Nephron (organoid): ENCODE data around the gene MS4A13.
"Not testable (repeated sequence)": the region's sequence is repeated elsewhere in the genome, so short reads cannot be mapped to it uniquely, and the experiment has no call there.

Experiments
- H3K27ac Mint-ChIP-seq, 3 experiments: 2 replicates each; pipeline ENCODE4 v1.8.0; 2020; ENCODE audit warnings: mixed read lengths in 3 of 3, mild to moderate bottlenecking in 2 of 3, moderate library complexity in 1 of 3
- H3K27me3 Mint-ChIP-seq: 2 replicates; pipeline ENCODE4 v1.8.0; 2021; ENCODE audit warnings: low read depth, mild to moderate bottlenecking, moderate library complexity, mixed read lengths
- H3K36me3 Mint-ChIP-seq: 2 replicates; pipeline ENCODE4 v1.8.0; 2020; ENCODE audit warnings: low read depth, mixed read lengths
- H3K4me1 Mint-ChIP-seq: 2 replicates; pipeline ENCODE4 v1.8.0; 2020; ENCODE audit warnings: mixed read lengths
- H3K4me3 Mint-ChIP-seq, 3 experiments: 2 replicates each; pipeline ENCODE4 v1.8.0; 2020; ENCODE audit warnings: mild to moderate bottlenecking in 3 of 3, mixed read lengths in 3 of 3, moderate library complexity in 2 of 3
- H3K9me3 Mint-ChIP-seq: 2 replicates; pipeline ENCODE4 v1.8.0; 2020; ENCODE audit warnings: mixed read lengths
- CTCF ChIP-seq, 3 experiments: fragments of 200-600 bp; sonication (generic); IDR thresholded peaks; one replicate each; pipeline ENCODE4 v1.5.0; 2021; ENCODE audit warnings: antibody characterized with exemption in 3 of 3; ENCODE audit not compliant: unreplicated experiment in 3 of 3

Gene MS4A13

GRCh38 chr11:60513496-60514460 lies 1.4 kb upstream of the MS4A13 start:
- no peaks in the 10 kb centered on the region for H3K27me3 Mint-ChIP-seq
- H3K4me3 Mint-ChIP-seq, result no peak overlapping the region
- peaks cover 36% of the 10 kb centered on the region for H3K4me1 Mint-ChIP-seq
- H3K9me3 Mint-ChIP-seq, result peaks cover 9% of the 10 kb centered on the region
- TF ChIP-seq CTCF (IDR thresholded peaks at IDR 0.05; ENCODE audit: unreplicated experiment in 3 of 3), result no peak
- H3K36me3 Mint-ChIP-seq, result no peaks in the 10 kb centered on the region
- peak overlapping the region in 2 of 3 experiments; percentile 75 to 87 for H3K27ac Mint-ChIP-seq

DNA sequence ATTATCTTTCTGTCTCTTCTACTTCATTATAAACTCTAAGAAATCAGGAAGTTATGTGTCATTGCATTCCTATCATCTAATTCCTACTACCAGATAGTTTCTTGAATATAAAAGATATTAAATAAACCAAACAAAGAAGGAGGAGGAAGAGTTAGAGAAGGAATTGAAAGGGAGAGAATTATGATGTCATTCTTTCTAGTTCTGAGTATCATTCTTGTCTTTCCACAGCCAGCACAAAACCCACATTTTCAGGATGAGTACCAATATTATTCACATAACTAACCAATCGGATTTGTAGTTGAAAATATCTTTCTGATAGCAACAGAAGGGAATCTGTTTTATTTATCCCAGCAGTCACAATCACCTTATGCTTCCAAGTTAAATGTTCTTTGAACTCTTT lies 13.3 kb downstream of the MS4A13 start:
- TF ChIP-seq CTCF (IDR thresholded peaks at IDR 0.05; ENCODE audit: unreplicated experiment in 3 of 3), result no peak
- no peak overlapping the region for H3K27ac Mint-ChIP-seq
- no peak overlapping the region for H3K4me3 Mint-ChIP-seq
- no peaks in the 10 kb centered on the region for H3K27me3 Mint-ChIP-seq
- H3K9me3 Mint-ChIP-seq, result peaks cover 6% of the 10 kb centered on the region
- H3K4me1 Mint-ChIP-seq, result peaks cover 4% of the 10 kb centered on the region
- no peaks in the 10 kb centered on the region for H3K36me3 Mint-ChIP-seq

GRCh38 chr11:60528934-60529333 lies 13.7 kb downstream of the MS4A13 start:
- H3K27ac Mint-ChIP-seq, result no peak overlapping the region
- peaks cover 6% of the 10 kb centered on the region for H3K9me3 Mint-ChIP-seq
- peaks cover 4% of the 10 kb centered on the region for H3K4me1 Mint-ChIP-seq
- no peak overlapping the region for H3K4me3 Mint-ChIP-seq
- no peaks in the 10 kb centered on the region for H3K27me3 Mint-ChIP-seq
- no peaks in the 10 kb centered on the region for H3K36me3 Mint-ChIP-seq
- TF ChIP-seq CTCF (IDR thresholded peaks at IDR 0.05; ENCODE audit: unreplicated experiment in 3 of 3), result no peak

GRCh38 chr11:60530454-60531100 lies 15.4 kb downstream of the MS4A13 start:
- no peaks in the 10 kb centered on the region for H3K36me3 Mint-ChIP-seq
- TF ChIP-seq CTCF (IDR thresholded peaks at IDR 0.05; ENCODE audit: unreplicated experiment in 3 of 3), result no peak
- H3K27me3 Mint-ChIP-seq, result no peaks in the 10 kb centered on the region
- no peak overlapping the region for H3K27ac Mint-ChIP-seq
- H3K4me3 Mint-ChIP-seq, result no peak overlapping the region
- peaks cover 6% of the 10 kb centered on the region for H3K9me3 Mint-ChIP-seq
- peaks cover 4% of the 10 kb centered on the region for H3K4me1 Mint-ChIP-seq

- not testable (repeated sequence) for H3K4me1 Mint-ChIP-seq, H3K27ac Mint-ChIP-seq, H3K4me3 Mint-ChIP-seq, H3K36me3 Mint-ChIP-seq, H3K27me3 Mint-ChIP-seq, H3K9me3 Mint-ChIP-seq
These were observed 17.2 kb downstream of the MS4A13 start for GRCh38 chr11:60532383-60532782.

GRCh38 chr11:60538627-60539026 lies 23.4 kb downstream of the MS4A13 start:
- not testable (repeated sequence) for H3K27me3 Mint-ChIP-seq, H3K4me3 Mint-ChIP-seq, H3K36me3 Mint-ChIP-seq, H3K4me1 Mint-ChIP-seq, H3K9me3 Mint-ChIP-seq, H3K27ac Mint-ChIP-seq
